NB4 (cell line): ENCODE measurements around the gene MKX.

Experiments
- DNase-seq: peaks from one replicate; pipeline ENCODE4 v3.0.0; 2010; ENCODE audit warnings: low read depth
- H3K4me3 ChIP-seq: one replicate; pipeline ENCODE4 v1.5.1; 2011; ENCODE audit warnings: mild to moderate bottlenecking, low read depth, low read length, moderate library complexity
- MYC ChIP-seq: IDR thresholded peaks from 2 replicates; pipeline ENCODE4 v1.6.1; 2011; ENCODE audit warnings: low read depth, low read length
- POLR2A ChIP-seq: IDR thresholded peaks from 2 replicates; pipeline ENCODE4 v1.6.1; 2011; ENCODE audit warnings: mild to moderate bottlenecking; ENCODE audit not compliant: insufficient read length; ENCODE audit errors: extremely low read depth
- TF ChIP-seq, protein P1 (sequence below): IDR thresholded peaks from 2 replicates; pipeline ENCODE4 v1.6.1; 2011; ENCODE audit warnings: low read depth, low read length
- TF ChIP-seq, protein P2 (sequence below): IDR thresholded peaks from one replicate; pipeline ENCODE4 v1.5.1; 2012; ENCODE audit warnings: low read depth, low read length

The MKX gene

DNA sequence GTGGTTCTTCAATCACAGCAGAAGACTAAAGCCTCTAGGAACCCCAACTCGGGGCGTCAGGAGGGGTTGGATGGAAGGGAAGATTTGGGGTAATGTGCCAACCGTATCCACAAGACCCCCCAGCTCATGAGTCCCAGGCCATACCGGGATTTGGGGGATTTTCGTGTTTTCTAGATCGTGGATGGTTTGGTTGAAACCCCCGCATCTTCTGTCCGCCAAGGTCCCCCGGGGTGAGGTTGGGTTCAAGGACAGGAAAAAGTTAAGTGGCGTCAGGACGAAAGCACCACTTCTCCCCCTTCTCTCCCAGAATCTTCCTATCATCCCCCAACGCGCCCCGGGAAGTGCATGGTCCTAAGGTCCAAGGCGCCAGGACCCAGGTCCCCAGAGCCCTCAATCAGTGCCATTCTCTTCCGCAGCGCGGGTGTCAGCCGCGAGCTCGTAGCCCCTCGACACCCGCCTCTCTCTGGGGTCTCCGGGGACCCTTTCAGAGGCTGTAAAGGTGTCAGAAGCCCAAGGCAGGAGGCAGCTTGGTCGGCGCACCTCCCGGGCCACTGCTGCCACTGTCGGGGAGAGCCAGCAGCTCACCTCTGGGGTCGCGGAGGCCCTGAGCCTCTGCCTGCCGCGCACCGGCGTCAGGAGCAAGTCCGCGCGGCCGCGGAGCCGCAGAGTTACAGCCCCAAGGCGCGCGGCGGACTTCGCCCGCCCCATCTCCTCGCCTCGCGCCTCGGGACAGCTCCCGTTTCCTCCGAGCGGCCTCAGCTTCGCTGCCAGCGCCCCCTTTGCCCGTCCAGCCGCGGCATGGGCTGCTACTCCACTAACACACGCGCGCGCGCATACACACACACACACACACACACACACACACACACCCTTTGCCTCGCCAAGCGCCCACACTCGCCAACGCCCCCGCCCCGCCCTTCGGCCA lies 1.5 kb downstream of the MKX start:
- TF ChIP-seq, protein P1, sequence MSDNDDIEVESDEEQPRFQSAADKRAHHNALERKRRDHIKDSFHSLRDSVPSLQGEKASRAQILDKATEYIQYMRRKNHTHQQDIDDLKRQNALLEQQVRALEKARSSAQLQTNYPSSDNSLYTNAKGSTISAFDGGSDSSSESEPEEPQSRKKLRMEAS: no peak
- TF ChIP-seq MYC (no peak), POLR2A (no peak)
- TF ChIP-seq, protein P2, sequence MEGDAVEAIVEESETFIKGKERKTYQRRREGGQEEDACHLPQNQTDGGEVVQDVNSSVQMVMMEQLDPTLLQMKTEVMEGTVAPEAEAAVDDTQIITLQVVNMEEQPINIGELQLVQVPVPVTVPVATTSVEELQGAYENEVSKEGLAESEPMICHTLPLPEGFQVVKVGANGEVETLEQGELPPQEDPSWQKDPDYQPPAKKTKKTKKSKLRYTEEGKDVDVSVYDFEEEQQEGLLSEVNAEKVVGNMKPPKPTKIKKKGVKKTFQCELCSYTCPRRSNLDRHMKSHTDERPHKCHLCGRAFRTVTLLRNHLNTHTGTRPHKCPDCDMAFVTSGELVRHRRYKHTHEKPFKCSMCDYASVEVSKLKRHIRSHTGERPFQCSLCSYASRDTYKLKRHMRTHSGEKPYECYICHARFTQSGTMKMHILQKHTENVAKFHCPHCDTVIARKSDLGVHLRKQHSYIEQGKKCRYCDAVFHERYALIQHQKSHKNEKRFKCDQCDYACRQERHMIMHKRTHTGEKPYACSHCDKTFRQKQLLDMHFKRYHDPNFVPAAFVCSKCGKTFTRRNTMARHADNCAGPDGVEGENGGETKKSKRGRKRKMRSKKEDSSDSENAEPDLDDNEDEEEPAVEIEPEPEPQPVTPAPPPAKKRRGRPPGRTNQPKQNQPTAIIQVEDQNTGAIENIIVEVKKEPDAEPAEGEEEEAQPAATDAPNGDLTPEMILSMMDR: no peak
- DNase-seq: peak; percentile 40
- no peak overlapping the region for H3K4me3 ChIP-seq

DNA sequence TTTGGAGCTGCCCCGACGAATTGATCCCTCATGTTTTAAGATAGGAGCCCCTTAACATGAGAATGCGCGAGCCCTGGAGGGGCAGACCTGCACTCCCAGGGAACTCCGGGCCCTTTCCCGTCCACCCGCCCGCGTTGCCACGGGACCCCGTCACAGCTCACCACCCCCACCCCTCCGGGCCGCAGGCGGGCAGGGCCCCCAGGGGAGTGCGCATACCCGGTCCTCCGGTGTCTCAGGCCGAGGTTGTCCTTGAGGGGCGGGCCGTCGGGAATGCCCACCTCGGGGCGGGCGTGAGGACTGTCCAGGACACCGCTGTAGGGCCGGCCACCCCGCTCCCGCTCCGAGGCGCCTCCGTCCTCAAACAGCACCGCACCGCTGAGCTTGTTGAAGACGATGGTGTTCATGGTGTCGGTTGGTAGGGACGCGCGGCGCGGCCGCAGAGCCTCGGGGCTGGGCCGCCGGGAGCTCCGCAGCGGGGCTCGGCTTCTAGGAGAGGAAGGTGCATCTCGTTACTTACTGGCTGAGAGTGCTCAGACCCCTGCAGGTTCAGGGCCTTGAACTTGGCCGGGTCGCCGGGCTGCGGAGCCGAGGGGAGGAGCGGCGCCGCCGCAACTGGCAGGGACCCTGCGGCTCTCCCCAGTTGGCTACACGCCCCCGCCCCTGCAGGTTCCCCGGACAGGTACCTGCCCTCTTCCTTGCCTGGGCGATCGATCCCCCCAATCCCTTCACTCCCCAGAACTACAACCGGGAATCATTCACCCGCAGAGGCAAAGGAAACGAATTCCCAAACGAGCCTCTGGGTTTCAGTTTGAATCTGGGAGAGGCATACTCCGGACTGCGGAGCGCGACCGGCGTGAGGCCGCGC lies 2.4 kb downstream of the MKX start:
- peak; percentile 26 for DNase-seq

DNA sequence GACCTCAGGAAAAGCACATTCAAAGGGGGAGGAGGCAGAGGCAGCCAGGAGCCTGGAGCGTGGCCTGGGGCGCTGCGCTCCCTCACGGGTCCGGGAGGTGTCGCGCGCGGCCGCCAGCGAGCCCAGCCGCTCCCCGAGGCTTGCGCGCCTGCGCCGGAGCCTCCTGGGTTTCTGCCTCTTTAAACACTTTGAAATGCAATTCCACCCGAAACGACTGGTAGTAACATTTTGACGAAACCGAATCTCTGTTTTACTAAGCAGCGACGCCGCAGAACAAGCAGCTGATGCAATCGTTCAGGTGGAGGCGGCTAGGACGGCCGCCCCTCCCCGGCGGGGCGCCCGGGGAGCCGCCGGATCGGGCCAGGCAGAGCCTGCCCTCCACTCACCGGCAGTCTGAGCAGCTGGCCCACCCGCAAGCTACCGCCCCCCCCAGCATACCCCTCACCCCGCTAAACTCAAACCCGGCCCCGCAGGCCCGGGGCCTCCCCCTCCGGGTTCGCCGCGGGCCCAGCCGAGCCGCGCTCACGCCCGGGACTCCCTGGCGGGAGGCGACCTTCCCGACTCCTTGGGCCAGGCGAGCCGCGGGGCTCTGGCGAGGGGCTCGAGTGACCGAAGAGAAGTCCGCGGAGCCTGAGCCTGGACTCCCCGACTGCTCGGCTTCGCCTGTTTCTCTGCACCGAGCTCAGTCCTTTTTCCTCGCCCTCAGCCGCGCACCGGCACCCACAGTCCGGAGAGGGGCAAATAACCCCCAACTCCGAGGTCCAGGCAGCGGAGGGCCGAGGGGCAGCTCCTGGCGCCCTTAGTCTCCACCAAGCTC lies 3.2 kb downstream of the MKX start:
- no peak overlapping the region for H3K4me3 ChIP-seq
- TF ChIP-seq, protein P2: peak; percentile 32
- TF ChIP-seq MYC (no peak), POLR2A (no peak)
- peak; percentile 72 for DNase-seq

More for the DNA sequence above, 2.4 kb downstream of the MKX start:
- H3K4me3 ChIP-seq: no peak overlapping the region
- TF ChIP-seq, protein P2: no peak

DNA sequence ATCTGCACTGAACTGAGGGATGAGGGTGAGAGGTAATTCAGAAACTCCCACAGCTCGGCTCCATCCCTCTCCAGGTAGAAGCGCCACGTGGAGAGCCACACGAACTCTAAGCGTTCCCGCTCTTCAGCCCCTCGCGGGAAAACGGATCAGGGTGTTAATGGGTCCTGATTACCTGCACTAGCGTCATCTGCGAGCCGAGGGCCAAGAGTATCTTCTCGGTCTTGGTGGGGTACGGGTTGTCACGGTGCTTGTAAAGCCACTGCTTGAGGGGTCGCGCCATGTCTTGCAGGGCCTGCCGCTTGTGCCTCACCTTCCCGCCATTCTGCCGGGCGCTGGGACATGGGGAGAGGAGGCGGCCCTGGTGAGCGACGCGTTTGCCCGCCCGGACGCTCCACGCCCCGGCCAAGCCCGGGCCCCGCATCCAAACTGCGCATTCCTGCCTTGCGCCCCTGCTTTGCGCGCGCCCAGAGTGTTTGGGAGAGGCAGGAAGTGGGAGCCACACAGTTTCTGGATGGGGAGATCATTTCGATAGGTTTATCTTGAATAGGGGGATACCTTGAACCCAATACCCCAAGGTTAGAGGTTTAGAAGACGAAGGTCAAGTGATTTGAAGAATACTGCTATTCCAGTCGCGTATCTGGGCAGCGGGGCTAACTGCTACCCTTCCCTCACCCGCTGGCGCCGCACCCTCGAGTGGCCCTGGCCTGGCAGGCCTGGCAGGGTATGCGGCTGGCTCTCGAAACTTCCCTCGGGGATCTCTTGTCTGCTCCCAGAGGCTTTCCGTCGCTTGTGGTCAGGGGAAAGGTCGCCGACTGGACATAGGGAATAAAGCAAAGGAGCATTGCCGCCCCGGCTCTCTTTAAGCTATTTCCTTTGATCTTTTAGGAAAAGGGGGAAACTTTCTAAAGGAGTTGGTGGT lies 4.2 kb downstream of the MKX start:
- no peak overlapping the region for H3K4me3 ChIP-seq
- no peak for DNase-seq

More for the DNA sequence above, 4.2 kb downstream of the MKX start:
- TF ChIP-seq, protein P2: no peak
- TF ChIP-seq MYC (no peak), POLR2A (no peak)
- TF ChIP-seq, protein P1: no peak
